Hepatocyte (in vitro differentiated cells): Measurements from ENCODE around the gene NUDCD2. TPM values are rescaled to one million over a fixed set of nuclear protein-coding genes. Genes with fewer than 3 reads are reported as not detected.
"Not testable (repeated sequence)": the region's sequence is repeated elsewhere in the genome, so short reads cannot be mapped to it uniquely, and the experiment has no call there.

Experiments used
- DNase-seq: peaks from one replicate; pipeline ENCODE4 v3.0.0-alpha.2; 2016; ENCODE audit warnings: low spot score
- H2AFZ ChIP-seq: fragments of 200-600 bp; sonication (generic); 2 replicates; pipeline ENCODE4 v1.6.0; 2016; ENCODE audit warnings: antibody characterized with exemption, mild to moderate bottlenecking
- H3K27ac ChIP-seq: fragments of 200-600 bp; sonication (generic); 2 replicates; pipeline ENCODE4 v1.5.1; 2016; ENCODE audit warnings: mild to moderate bottlenecking
- H3K27me3 ChIP-seq: fragments of 200-600 bp; sonication (generic); 2 replicates; pipeline ENCODE4 v1.6.1; 2016
- H3K36me3 ChIP-seq: fragments of 200-600 bp; sonication (generic); replicated peaks from 2 replicates; pipeline ENCODE4 v1.5.1; 2016; ENCODE audit warnings: low read depth; ENCODE audit not compliant: insufficient read depth
- H3K4me1 ChIP-seq: fragments of 200-600 bp; sonication (generic); 2 replicates; pipeline ENCODE4 v1.5.1; 2016; ENCODE audit warnings: mild to moderate bottlenecking, moderate library complexity; ENCODE audit not compliant: insufficient read depth
- H3K4me2 ChIP-seq: fragments of 200-600 bp; sonication (generic); 2 replicates; pipeline ENCODE4 v1.6.0; 2016
- H3K4me3 ChIP-seq: fragments of 200-600 bp; sonication (generic); 2 replicates; pipeline ENCODE4 v1.5.1; 2016; ENCODE audit warnings: mild to moderate bottlenecking
- H3K79me2 ChIP-seq: fragments of 200-600 bp; sonication (generic); 2 replicates; pipeline ENCODE4 v1.6.0; 2017; ENCODE audit warnings: mild to moderate bottlenecking
- H3K9me2 ChIP-seq: fragments of 200-600 bp; sonication (generic); replicated peaks from 2 replicates; pipeline ENCODE4 v1.6.0; 2017; ENCODE audit warnings: mild to moderate bottlenecking; ENCODE audit not compliant: insufficient read depth
- H3K9me3 ChIP-seq: fragments of 200-600 bp; sonication (generic); 2 replicates; pipeline ENCODE4 v1.5.1; 2016; ENCODE audit warnings: low read depth, mild to moderate bottlenecking
- H4K20me1 ChIP-seq: fragments of 200-600 bp; sonication (generic); 2 replicates; pipeline ENCODE4 v1.6.0; 2016; ENCODE audit warnings: mild to moderate bottlenecking; ENCODE audit not compliant: insufficient read depth, poor library complexity, severe bottlenecking
- EZH2 ChIP-seq: fragments of 200-600 bp; sonication (generic); IDR thresholded peaks from 2 replicates; pipeline ENCODE4 v1.6.1; 2016; ENCODE audit warnings: antibody characterized with exemption, mild to moderate bottlenecking, borderline replicate concordance
- EZH2phosphoT487 ChIP-seq: fragments of 200-600 bp; sonication (generic); IDR thresholded peaks from one replicate; pipeline ENCODE4 v1.6.1; 2018; ENCODE audit warnings: antibody characterized with exemption, mild to moderate bottlenecking, low read depth, moderate library complexity; ENCODE audit not compliant: unreplicated experiment, severe bottlenecking
- WGBS: methylation state at CpG from one replicate; pipeline ENCODE4 v1.1.6; 2016; ENCODE audit warnings: low lambda C conversion rate; ENCODE audit errors: missing lambda C conversion rate; 5-methylcytosine and 5-hydroxymethylcytosine counted together
- polyA plus RNA-seq: library from polyadenylated mRNA; unstranded; fragments of >200 nt; fragmentation: Nextera tagmentation; extraction: Ambion mirVana; gene quantifications from 2 replicates; pipeline ENCODE4 v1.2.1, GENCODE V29; 2016
- total RNA-seq: library from RNA; depleted of rRNA; stranded (reverse); fragments of >200 nt; gene quantifications from 2 replicates; pipeline ENCODE4 v1.2.3, GENCODE V29; 2014
- TF ChIP-seq, protein P1 (sequence below): fragments of 200-600 bp; sonication (generic); IDR thresholded peaks from 2 replicates; pipeline ENCODE4 v1.5.1; 2016; ENCODE audit warnings: antibody characterized with exemption, mild to moderate bottlenecking; ENCODE audit not compliant: poor library complexity

The NUDCD2 gene
- total and polyA plus RNA-seq, 2 experiments from 2014 or later = 18.8 to 79.5 TPM

- Histone ChIP-seq H3K4me2 (no peak overlapping the region), H3K79me2 (no peaks in the 10 kb centered on the region), H3K27me3 (no peaks in the 10 kb centered on the region), H3K4me3 (no peak overlapping the region), H2AFZ (no peak overlapping the region), H3K36me3 (no peaks in the 10 kb centered on the region), H4K20me1 (no peaks in the 10 kb centered on the region), H3K9me3 (no peaks in the 10 kb centered on the region), H3K9me2 (no peaks in the 10 kb centered on the region), H3K27ac (no peak overlapping the region), H3K4me1 (no peaks in the 10 kb centered on the region)
- TF ChIP-seq, protein P1, sequence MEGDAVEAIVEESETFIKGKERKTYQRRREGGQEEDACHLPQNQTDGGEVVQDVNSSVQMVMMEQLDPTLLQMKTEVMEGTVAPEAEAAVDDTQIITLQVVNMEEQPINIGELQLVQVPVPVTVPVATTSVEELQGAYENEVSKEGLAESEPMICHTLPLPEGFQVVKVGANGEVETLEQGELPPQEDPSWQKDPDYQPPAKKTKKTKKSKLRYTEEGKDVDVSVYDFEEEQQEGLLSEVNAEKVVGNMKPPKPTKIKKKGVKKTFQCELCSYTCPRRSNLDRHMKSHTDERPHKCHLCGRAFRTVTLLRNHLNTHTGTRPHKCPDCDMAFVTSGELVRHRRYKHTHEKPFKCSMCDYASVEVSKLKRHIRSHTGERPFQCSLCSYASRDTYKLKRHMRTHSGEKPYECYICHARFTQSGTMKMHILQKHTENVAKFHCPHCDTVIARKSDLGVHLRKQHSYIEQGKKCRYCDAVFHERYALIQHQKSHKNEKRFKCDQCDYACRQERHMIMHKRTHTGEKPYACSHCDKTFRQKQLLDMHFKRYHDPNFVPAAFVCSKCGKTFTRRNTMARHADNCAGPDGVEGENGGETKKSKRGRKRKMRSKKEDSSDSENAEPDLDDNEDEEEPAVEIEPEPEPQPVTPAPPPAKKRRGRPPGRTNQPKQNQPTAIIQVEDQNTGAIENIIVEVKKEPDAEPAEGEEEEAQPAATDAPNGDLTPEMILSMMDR = no peak
- no peak for TF ChIP-seq EZH2phosphoT487
- DNase-seq = no peak
- 90% methylated on average over 2 of the region's 2 CpGs for WGBS
Observed at GRCh38 chr5:163402007-163402406, 57.9 kb downstream of the NUDCD2 start.

GRCh38 chr5:163401271-163401670 lies 58.6 kb downstream of the NUDCD2 start:
- no peaks in the 10 kb centered on the region for H3K79me2 ChIP-seq
- H3K27me3 ChIP-seq = no peaks in the 10 kb centered on the region
- 85% methylated on average over 4 of the region's 4 CpGs for WGBS
- TF ChIP-seq EZH2 (no peak), EZH2phosphoT487 (no peak)
- TF ChIP-seq, protein P1 = no peak
- no peak overlapping the region for H3K4me3 ChIP-seq
- no peak overlapping the region for H2AFZ ChIP-seq
- no peaks in the 10 kb centered on the region for H3K9me2 ChIP-seq
- H3K36me3 ChIP-seq = no peaks in the 10 kb centered on the region
- DNase-seq = no peak
- no peak overlapping the region for H3K4me2 ChIP-seq
- no peaks in the 10 kb centered on the region for H3K9me3 ChIP-seq
- no peaks in the 10 kb centered on the region for H4K20me1 ChIP-seq
- no peaks in the 10 kb centered on the region for H3K4me1 ChIP-seq
- H3K27ac ChIP-seq = no peak overlapping the region

DNA sequence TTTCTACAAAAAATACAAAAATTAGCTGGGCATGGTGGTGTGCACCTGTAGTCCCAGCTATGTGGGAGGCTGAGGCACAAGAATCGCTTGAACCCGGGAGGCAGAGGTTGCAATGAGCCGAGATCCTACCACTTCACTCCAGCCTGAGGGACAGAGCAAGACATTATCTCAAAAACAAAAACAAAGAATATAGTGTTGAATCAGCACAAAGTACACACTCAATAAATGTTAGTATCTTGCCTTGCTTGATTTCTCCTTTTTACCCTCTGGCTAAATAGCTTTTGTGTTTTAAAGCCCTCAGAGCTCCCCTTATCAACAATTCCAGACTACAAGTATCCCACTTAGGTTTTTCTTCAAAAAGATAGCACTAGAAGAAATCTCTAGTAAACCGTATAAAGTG lies 60.0 kb downstream of the NUDCD2 start:
- no peak for TF ChIP-seq EZH2phosphoT487
- TF ChIP-seq EZH2 = no peak
- TF ChIP-seq, protein P1 = no peak
- 67% methylated on average over 4 of the region's 4 CpGs for WGBS
- Histone ChIP-seq H3K27ac (no peak overlapping the region), H3K36me3 (no peaks in the 10 kb centered on the region), H3K9me2 (no peaks in the 10 kb centered on the region), H3K4me1 (no peaks in the 10 kb centered on the region), H4K20me1 (no peaks in the 10 kb centered on the region), H3K27me3 (no peaks in the 10 kb centered on the region), H3K9me3 (no peaks in the 10 kb centered on the region), H3K4me2 (no peak overlapping the region), H3K79me2 (no peaks in the 10 kb centered on the region), H3K4me3 (no peak overlapping the region), H2AFZ (no peak overlapping the region)
- no peak for DNase-seq

GRCh38 chr5:163397354-163397753 lies 62.5 kb downstream of the NUDCD2 start:
- H3K9me2 ChIP-seq = no peaks in the 10 kb centered on the region
- H2AFZ ChIP-seq = no peak overlapping the region
- no peaks in the 10 kb centered on the region for H3K27me3 ChIP-seq
- H3K27ac ChIP-seq = peak overlapping the region; percentile 31
- no peak overlapping the region for H3K4me3 ChIP-seq
- TF ChIP-seq EZH2 = no peak
- no peak for TF ChIP-seq EZH2phosphoT487
- TF ChIP-seq, protein P1 = no peak
- H4K20me1 ChIP-seq = no peaks in the 10 kb centered on the region
- no peaks in the 10 kb centered on the region for H3K4me1 ChIP-seq
- H3K4me2 ChIP-seq = peak overlapping the region; percentile 39
- no peaks in the 10 kb centered on the region for H3K79me2 ChIP-seq
- H3K36me3 ChIP-seq = no peaks in the 10 kb centered on the region
- no peaks in the 10 kb centered on the region for H3K9me3 ChIP-seq
- peak; percentile 32 for DNase-seq

GRCh38 chr5:163396818-163397340 lies 63.0 kb downstream of the NUDCD2 start:
- H3K9me3 ChIP-seq, H3K4me1 ChIP-seq, H4K20me1 ChIP-seq, H3K4me3 ChIP-seq, H3K27me3 ChIP-seq, H3K36me3 ChIP-seq, H3K79me2 ChIP-seq, H3K9me2 ChIP-seq, DNase-seq, H2AFZ ChIP-seq: not testable (repeated sequence)
- Histone ChIP-seq H3K27ac (peak overlapping the region; percentile 59), H3K4me2 (peak overlapping the region; percentile 39)
- 91% methylated on average over 9 of the region's 9 CpGs for WGBS
